GM19328 (cell line): ENCODE measurements around the gene CASK.

Source experiments
- ATAC-seq: cut with Tn5 transposase; IDR thresholded peaks from one replicate; pipeline ENCODE4 v1.9.1; 2021; ENCODE audit warnings: mild to moderate bottlenecking, moderate library complexity; ENCODE audit not compliant: unreplicated experiment

The CASK gene

GRCh38 chrX:41599507-41599906 is 323.8 kb downstream of the CASK start:
- ATAC-seq, result no peak

GRCh38 chrX:41596596-41596995 is 326.8 kb downstream of the CASK start:
- peak; percentile 89 for ATAC-seq

GRCh38 chrX:41594634-41595033 is 328.7 kb downstream of the CASK start:
- ATAC-seq, result no peak

GRCh38 chrX:41591906-41592305 is 331.4 kb downstream of the CASK start:
- no peak for ATAC-seq

DNA sequence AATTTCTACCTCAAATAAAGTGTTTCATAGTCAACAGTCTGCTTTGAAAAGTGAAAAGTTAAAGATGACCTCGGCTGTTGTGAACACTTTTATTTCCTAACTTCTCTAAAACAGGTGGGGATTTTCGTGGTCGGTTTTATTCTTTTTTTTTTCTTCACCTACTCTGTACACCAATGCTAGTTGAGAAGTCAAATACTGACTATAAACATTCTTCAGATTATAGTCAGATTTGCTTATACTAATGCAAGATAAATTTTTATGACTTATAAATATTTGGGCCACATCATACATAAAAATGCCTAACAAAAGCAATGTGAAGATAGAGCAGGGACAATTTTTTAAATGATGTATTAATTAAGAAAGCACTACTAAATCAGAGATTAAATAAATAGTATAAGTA is 332.7 kb downstream of the CASK start:
- ATAC-seq, result no peak

DNA sequence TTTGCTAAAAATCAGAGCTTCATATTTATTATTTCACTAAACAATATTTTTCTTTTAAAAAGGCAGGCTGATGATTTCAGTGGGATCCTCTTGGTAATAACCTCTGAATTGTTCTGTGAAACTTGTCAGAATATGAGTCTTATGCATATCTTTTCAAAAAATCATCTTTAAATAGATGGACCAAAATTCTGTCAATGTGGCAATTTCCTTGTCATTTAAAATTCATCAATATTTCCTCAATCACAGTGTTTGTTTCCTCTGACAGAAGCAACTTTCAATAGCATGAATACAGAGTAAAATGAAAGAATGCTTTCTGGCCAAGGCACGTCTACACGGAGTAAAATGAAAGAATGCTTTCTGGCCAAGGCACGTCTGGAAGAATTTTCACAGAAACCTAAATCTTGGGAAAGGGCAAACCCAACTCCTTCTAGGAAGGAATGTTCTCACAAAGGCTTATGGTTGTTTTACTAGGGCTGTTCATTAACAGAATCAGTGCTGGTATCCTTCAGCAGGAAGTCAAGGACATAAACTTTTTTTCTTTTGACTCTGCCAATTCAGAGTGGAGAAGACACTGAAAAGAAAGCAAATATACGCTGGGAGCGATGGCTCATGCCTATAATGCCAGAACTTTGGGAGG is 333.6 kb downstream of the CASK start:
- ATAC-seq, result no peak

DNA sequence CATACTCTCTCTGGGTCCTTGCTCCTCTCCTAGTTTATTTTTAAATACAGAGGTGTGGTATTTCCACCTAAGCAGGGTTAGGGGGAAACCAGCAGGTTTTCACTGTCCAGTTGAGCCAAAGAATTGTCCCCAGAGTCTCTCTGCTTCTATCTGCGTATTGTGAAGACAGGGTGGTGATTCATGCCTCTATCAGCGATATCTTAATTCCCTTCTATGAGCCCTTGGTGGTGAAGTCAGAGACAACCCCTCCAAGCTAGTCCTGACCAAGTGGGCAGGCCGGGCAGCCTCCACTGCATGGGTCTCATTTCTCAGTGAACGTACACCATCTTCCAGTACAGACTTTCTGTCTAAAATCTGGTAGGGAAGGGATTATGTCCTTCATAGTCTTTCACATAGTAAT is 335.1 kb downstream of the CASK start:
- ATAC-seq, result no peak

DNA sequence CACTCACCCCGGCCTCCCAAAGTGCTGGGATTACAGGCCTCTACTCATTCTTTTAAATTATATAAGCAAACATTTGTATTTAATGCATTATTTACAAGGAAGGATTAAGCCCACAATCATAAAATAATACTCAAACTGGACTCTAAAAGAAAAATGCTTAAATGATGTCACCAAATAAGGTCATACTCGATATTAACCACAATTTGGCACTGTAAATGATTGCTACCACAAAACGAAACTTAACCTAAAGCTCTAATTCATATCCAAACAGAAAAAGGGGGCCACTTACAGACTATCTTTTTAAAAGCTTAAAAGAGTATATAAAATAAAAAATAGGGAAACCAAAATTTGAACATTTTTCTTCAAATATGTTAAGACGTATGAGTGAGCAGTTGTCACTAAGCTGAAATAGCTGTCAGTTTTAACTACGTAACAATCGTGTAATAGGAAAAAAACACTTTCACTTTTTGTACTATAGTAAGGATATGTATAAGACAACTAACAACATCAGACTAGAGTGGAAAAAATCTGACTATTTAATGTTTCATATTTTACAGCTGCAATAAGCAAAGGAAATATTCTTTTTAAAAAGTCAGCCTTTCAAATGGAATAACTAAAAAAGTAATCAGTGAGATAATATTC is 342.8 kb downstream of the CASK start:
- ATAC-seq, result no peak

GRCh38 chrX:41563876-41564275 is 359.5 kb downstream of the CASK start:
- ATAC-seq, result no peak

DNA sequence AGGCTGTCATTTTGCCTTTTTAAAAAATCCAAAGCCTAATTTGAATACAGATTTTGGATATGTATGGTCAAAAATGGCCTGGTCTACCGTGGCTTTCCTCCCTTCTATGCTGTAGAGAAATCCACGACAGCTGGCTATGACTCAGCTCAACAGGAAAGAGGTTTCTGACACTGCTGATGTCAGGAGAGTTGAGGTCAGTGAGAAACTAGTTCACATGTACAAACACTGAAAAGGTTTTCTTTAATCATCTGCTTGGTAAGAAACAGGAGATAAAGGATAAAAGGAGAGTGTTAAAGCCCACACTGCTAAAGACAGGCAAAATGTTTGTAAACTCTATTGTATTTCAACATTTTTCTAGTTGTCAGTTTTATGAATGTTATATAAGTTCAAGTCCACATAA is 362.3 kb downstream of the CASK start:
- peak; percentile 57 for ATAC-seq

DNA sequence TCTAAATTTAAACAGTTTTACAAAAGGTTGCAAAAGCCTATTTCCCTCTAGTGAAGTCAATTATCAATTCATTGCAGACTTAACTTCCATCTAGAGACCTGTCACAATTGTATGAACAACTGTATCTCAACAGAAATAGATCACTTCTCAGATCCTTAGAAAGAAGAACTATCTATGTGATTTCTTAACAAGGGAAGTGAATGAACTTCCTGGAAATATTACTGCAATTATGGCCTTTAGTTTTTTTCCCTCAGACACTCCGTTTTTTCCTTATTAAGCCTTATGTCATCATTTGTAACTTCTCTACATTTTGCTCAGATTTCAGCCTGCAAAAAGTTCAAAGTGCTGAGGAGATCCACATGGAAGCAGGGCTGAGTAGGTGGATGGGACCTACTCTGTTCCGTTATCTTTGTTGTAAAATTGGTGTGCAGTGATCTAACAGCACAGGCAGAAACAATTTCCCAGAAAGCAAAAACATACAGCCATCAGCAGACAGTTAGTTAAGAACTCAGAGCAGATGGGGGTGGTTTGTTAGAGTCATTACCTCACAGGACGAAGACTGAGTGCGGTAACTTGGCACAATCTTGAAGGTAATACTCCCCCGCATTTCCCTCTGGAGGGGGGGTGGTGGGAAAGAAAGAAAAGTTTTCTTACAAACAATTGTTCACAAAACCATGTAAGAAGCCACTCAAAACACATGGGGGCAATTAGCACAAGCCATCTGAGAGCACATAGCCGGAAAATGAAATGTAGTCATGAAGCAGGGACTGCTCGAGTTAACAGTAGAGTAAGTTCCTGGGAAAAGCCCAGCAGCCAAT is 363.9 kb downstream of the CASK start:
- ATAC-seq, result no peak

DNA sequence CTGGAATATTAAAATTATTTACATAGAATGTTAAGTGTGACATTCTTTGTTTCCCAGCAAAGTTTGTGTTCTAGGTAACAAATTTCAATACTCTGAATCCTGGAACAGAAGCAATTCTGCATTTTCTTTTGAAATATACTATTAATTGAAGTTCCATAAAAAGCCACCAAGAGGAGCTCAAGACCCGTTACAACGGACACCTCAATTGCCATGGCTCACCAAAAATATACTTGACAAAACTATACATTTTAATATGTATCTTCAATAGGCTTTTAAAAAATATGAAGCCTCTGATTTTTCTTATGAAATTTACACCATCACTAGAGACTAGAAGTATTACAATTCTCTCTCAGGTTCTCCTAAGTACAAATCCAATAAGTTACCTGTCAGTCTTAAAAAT is 364.8 kb downstream of the CASK start:
- ATAC-seq, result no peak

DNA sequence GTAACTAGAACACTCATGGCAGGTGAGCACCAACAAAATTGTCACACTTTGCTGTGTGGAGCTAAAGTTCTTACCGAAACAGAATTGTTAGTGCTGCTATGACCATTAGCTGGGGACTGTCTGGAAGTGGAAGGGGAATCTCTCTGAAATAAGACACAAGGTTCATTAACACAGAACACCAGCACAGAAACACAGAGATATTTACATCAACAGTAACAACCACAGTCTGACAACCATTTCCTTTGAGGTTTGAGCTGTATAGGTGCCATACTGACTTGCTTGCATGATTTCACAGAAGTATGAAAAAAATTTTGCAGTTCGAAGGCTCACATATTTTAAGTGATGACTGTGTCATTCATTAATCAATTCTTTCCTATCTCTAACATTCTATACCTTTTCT is 366.4 kb downstream of the CASK start:
- ATAC-seq, result no peak

DNA sequence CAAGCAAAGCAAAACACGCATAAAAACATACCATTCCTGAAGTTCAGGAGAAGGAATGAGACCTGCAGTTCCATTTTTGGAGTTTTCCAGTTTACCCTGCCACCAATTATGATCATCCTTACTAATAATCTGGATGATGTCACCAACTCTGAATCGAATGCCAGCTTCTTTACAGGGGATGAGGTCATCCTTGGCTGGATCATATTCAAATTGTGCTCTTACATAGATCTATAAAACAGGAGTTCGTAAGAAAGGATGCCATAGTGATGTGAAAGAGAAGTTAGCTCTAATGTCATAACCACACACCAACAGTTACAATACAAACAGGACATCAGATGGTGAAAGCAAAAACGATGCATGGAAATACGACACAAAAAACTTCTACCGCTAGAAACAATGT is 369.7 kb downstream of the CASK start:
- ATAC-seq, result no peak

- no peak for ATAC-seq
Measured at GRCh38 chrX:41548411-41548810, 374.9 kb downstream of the CASK start.

DNA sequence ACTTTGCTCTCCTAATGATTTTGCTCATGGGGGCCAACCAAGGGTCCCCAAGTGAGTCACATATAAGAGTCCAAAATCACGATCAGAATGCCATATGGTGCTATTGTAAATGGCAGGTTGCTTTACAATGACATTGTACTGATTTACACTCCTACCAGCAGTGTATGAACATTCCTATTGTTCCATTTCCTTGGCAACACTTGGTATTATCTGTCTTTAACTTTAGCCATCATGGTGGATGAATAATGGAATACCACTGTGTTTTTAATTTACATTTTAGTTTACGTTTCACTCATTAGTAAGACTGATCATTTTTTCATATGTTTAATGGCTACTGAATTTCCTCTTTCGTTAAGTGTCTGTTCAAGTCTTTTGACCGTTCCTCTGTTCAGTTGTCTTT is 379.7 kb downstream of the CASK start:
- no peak for ATAC-seq

GRCh38 chrX:41543025-41543424 is 380.3 kb downstream of the CASK start:
- ATAC-seq, result no peak

GRCh38 chrX:41542536-41542935 is 380.8 kb downstream of the CASK start:
- ATAC-seq, result no peak

- no peak for ATAC-seq
Measured at GRCh38 chrX:41542135-41542534, 381.2 kb downstream of the CASK start.

- ATAC-seq, result no peak
Measured at GRCh38 chrX:41541386-41541785, 382.0 kb downstream of the CASK start.

DNA sequence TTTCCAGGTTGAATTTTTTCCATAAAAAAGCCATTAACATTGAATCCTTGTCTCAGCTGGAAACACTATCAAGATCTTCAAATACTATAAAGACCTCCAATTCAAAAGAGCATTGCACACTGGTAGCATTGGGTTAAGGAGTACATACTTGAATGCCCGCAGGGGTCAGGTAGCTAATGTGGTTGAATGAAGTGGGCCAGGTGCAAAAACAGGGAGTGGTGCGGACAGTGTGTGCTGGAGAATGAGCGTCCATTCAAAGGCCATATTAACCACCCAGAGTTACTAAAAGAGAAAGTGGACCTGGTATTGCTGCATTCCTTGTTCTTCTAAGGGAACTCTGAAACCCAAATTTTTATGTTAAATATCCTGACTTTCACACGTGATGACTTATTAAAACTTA is 384.6 kb downstream of the CASK start:
- no peak for ATAC-seq

GRCh38 chrX:41530085-41530484 is 393.3 kb downstream of the CASK start:
- no peak for ATAC-seq
